SK-N-SH (cell line): ENCODE measurements around the gene OPA3.

Experiments
- CTCF ChIP-seq: fragments of 200-600 bp; sonication (generic); IDR thresholded peaks from 2 replicates; pipeline ENCODE4 v1.6.1; 2017; ENCODE audit warnings: antibody characterized with exemption, mild to moderate bottlenecking, moderate library complexity
- EZH2phosphoT487 ChIP-seq: fragments of 200-600 bp; sonication (generic); IDR thresholded peaks from 2 replicates; pipeline ENCODE4 v1.6.1; 2017; ENCODE audit warnings: low read depth, mixed run types, mild to moderate bottlenecking, antibody characterized with exemption, moderate library complexity, borderline replicate concordance
- FOXM1 ChIP-seq: IDR thresholded peaks from 2 replicates; pipeline ENCODE4 v1.4.0; 2012; ENCODE audit warnings: low read depth, mild to moderate bottlenecking
- JUND ChIP-seq: IDR thresholded peaks from 2 replicates; pipeline ENCODE4 v1.4.0; 2012
- RAD21 ChIP-seq: IDR thresholded peaks from 2 replicates; pipeline ENCODE4 v1.6.1; 2012; ENCODE audit warnings: mild to moderate bottlenecking, low read length
- RCOR1 ChIP-seq: fragments of 150-350 bp; IDR thresholded peaks from 2 replicates; pipeline ENCODE4 v1.6.1; 2017; ENCODE audit warnings: antibody characterized with exemption, low read length
- SMC3 ChIP-seq: IDR thresholded peaks from 2 replicates; pipeline ENCODE4 v1.6.1; 2012; ENCODE audit warnings: low read depth, low read length, improper control_type of control experiment
- YY1 ChIP-seq: IDR thresholded peaks from 2 replicates; pipeline ENCODE4 v1.4.0; 2012; ENCODE audit warnings: low read depth, mild to moderate bottlenecking

DNA sequence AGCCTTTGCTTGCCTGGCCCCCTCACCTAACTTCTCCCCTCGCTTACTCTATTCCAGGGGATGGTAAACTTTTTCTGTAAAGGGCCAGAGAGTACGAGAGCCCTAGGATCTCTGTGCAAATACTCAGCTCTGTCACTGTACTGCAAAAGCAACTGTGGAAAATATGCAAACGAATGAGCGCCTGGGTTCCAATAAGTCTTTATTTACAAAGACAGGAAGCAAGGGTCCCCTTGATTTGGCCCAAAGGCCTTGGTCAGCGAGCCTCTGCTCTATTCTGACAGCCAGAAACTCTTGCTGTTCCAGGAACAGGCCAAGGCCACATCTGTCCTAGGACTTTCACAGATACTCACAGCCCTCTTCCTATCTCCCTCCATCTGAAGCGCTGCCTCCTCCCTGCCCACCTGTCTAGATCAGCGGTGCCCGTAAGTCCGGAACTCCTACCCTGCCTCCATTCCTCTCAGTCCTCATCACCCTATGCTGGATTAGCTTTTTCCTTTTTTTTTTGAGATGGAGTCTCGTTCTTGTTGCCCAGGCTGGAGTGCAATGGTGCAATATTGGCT, 37.3 kb downstream of the OPA3 start:
- TF ChIP-seq FOXM1 (no peak), RCOR1 (no peak), CTCF (no peak), JUND (no peak), EZH2phosphoT487 (no peak), SMC3 (no peak), YY1 (no peak), RAD21 (no peak)
